ENCODE results near the gene CDKN1B. TPM values are rescaled to one million over a fixed set of nuclear protein-coding genes. Genes with fewer than 3 reads are reported as not detected.

CDKN1B gene
- total RNA-seq, 8 experiments from 2014 or later: 16.6 to 89.8 (median 68.6) TPM

- WGBS, 10 experiments: 0 to 55% (median 0%) methylated on average over 1 to 4 of the region's 4 CpGs
- peaks cover 26 to 30% of the 10 kb centered on the region in 2 donors for H3K4me1 ChIP-seq (replicated peaks in 1 of 2)
- H3K27ac ChIP-seq: peak overlapping the region; percentile 83 to 89
- in situ Hi-C loops (cut with MboI; ENCODE audit: low pct_unique_long_range_greater_than_20kb in 2 of 9, low sequenced_read_pairs in 9 of 9, unreplicated experiment in 9 of 9): loop anchor here in 2 of 9 experiments (25.0 kb wide), 2 partner anchors 298 to 323 kb away; partner anchors contain the start of genes BORCS5 (in 1 of the 2) and MANSC1 (in 1 of the 2)
- H3K4me3 ChIP-seq: peak overlapping the region; percentile 44 to 59 (median 53)
- ATAC-seq (replicated peaks in 6 of 8): peak in 5 of 8 experiments; percentile 78 to 83 (median 80)
Measured at GRCh38 chr12:12685305-12685704, 31.9 kb upstream of the CDKN1B start.

- no peak overlapping the region for H3K27ac ChIP-seq
- in situ Hi-C loops (cut with MboI; ENCODE audit: low pct_unique_long_range_greater_than_20kb in 2 of 9, low sequenced_read_pairs in 9 of 9, unreplicated experiment in 9 of 9): loop anchor here in 2 of 9 experiments (25.0 kb wide), 2 partner anchors 299 to 324 kb away; partner anchors contain the start of genes BORCS5 (in 1 of the 2) and MANSC1 (in 1 of the 2)
- no peak overlapping the region for H3K4me3 ChIP-seq
- peaks cover 18 to 24% of the 10 kb centered on the region in 2 donors for H3K4me1 ChIP-seq (replicated peaks in 1 of 2)
- WGBS, 10 experiments: 100% methylated on average over 1 of the region's 1 CpG; no CpG with 5 or more reads in 6 of the 10 experiments
- ATAC-seq (replicated peaks in 6 of 8): no peak
Measured at GRCh38 chr12:12686472-12686871, 30.7 kb upstream of the CDKN1B start.

- H3K4me3 ChIP-seq: no peak overlapping the region
- H3K27ac ChIP-seq: no peak overlapping the region
- ATAC-seq (replicated peaks in 6 of 8): no peak
- in situ Hi-C loops (cut with MboI; ENCODE audit: low pct_unique_long_range_greater_than_20kb in 2 of 9, low sequenced_read_pairs in 9 of 9, unreplicated experiment in 9 of 9): loop anchor here in 2 of 9 experiments (25.0 kb wide), 2 partner anchors 300 to 325 kb away; partner anchors contain the start of genes BORCS5 (in 1 of the 2) and MANSC1 (in 1 of the 2)
- peaks cover 14 to 23% of the 10 kb centered on the region in 2 donors for H3K4me1 ChIP-seq (replicated peaks in 1 of 2)
Measured at GRCh38 chr12:12686925-12687324, 30.2 kb upstream of the CDKN1B start.

- peaks cover 12 to 16% of the 10 kb centered on the region in 2 donors for H3K4me1 ChIP-seq (replicated peaks in 1 of 2)
- 44 to 100% (median 98%) methylated on average over 1 to 5 of the region's 5 CpGs; no CpG with 5 or more reads in 1 of the 10 experiments for WGBS, 10 experiments
- no peak overlapping the region for H3K27ac ChIP-seq
- no peak overlapping the region for H3K4me3 ChIP-seq
- ATAC-seq (replicated peaks in 6 of 8): no peak
- in situ Hi-C loops (cut with MboI; ENCODE audit: low pct_unique_long_range_greater_than_20kb in 2 of 9, low sequenced_read_pairs in 9 of 9, unreplicated experiment in 9 of 9): loop anchor here in 2 of 9 experiments (25.0 kb wide), 2 partner anchors 302 to 327 kb away; partner anchors contain the start of genes BORCS5 (in 1 of the 2) and MANSC1 (in 1 of the 2)
Measured at GRCh38 chr12:12689647-12690300, 27.4 kb upstream of the CDKN1B start.

- in situ Hi-C loops (cut with MboI; ENCODE audit: low pct_unique_long_range_greater_than_20kb in 2 of 9, low sequenced_read_pairs in 9 of 9, unreplicated experiment in 9 of 9): loop anchor here in 2 of 9 experiments (25.0 kb wide), 2 partner anchors 304 to 329 kb away; partner anchors contain the start of genes BORCS5 (in 1 of the 2) and MANSC1 (in 1 of the 2)
Measured at GRCh38 chr12:12691549-12691948, 25.6 kb upstream of the CDKN1B start.

GRCh38 chr12:12693111-12693671, 24.0 kb upstream of the CDKN1B start:
- in situ Hi-C loops (cut with MboI; ENCODE audit: low pct_unique_long_range_greater_than_20kb in 2 of 9, low sequenced_read_pairs in 9 of 9, unreplicated experiment in 9 of 9): loop anchor here in 2 of 9 experiments (25.0 kb wide), 2 partner anchors 306 to 331 kb away; partner anchors contain the start of genes BORCS5 (in 1 of the 2) and MANSC1 (in 1 of the 2)
- WGBS, 10 experiments: 40 to 82% (median 67%) methylated on average over 1 to 3 of the region's 3 CpGs; no CpG with 5 or more reads in 5 of the 10 experiments
- ATAC-seq (replicated peaks in 6 of 8): peak in 2 of 8 experiments; percentile 7 to 18
- Histone ChIP-seq H3K27ac (no peak overlapping the region), H3K4me1 (replicated peaks in 1 of 2) (peaks cover 5 to 6% of the 10 kb centered on the region in 2 donors), H3K4me3 (no peak overlapping the region)

More at GRCh38 chr12:12691549-12691948, 25.6 kb upstream of the CDKN1B start:
- Histone ChIP-seq H3K27ac (no peak overlapping the region), H3K4me3 (no peak overlapping the region), H3K4me1 (replicated peaks in 1 of 2) (no peaks in the 10 kb centered on the region)
- no peak for ATAC-seq (replicated peaks in 6 of 8)
- 40 to 96% (median 85%) methylated on average over 1 to 2 of the region's 2 CpGs; no CpG with 5 or more reads in 2 of the 10 experiments for WGBS, 10 experiments

- WGBS, 10 experiments: 0 to 7% (median 2%) methylated on average over 3 to 29 of the region's 29 CpGs
- peak; percentile 89 to 98 (median 95) for ATAC-seq (replicated peaks in 6 of 8)
Measured at GRCh38 chr12:12696562-12697383, 20.4 kb upstream of the CDKN1B start.

GRCh38 chr12:12699345-12699744, 17.8 kb upstream of the CDKN1B start:
- no peak for ATAC-seq (replicated peaks in 6 of 8)
- Histone ChIP-seq H3K4me1 (replicated peaks in 1 of 2) (peaks cover 5 to 6% of the 10 kb centered on the region in 2 donors), H3K27ac (no peak overlapping the region), H3K4me3 (no peak overlapping the region)
- 0 to 80% (median 45%) methylated on average over 1 of the region's 1 CpG; no CpG with 5 or more reads in 4 of the 10 experiments for WGBS, 10 experiments
- in situ Hi-C loops (cut with MboI; ENCODE audit: low pct_unique_long_range_greater_than_20kb in 2 of 9, low sequenced_read_pairs in 9 of 9, unreplicated experiment in 9 of 9): loop anchor here in 2 of 9 experiments (25.0 kb wide), 2 partner anchors 312 to 337 kb away; partner anchors contain the start of genes BORCS5 (in 1 of the 2) and MANSC1 (in 1 of the 2)

More at GRCh38 chr12:12696562-12697383, 20.4 kb upstream of the CDKN1B start:
- in situ Hi-C loops (cut with MboI; ENCODE audit: low pct_unique_long_range_greater_than_20kb in 2 of 9, low sequenced_read_pairs in 9 of 9, unreplicated experiment in 9 of 9): loop anchor here in 2 of 9 experiments (25.0 kb wide), 2 partner anchors 309 to 334 kb away; partner anchors contain the start of genes BORCS5 (in 1 of the 2) and MANSC1 (in 1 of the 2)
- H3K27ac ChIP-seq: peak overlapping the region; percentile 93
- H3K4me1 ChIP-seq (replicated peaks in 1 of 2): peaks cover 5 to 6% of the 10 kb centered on the region in 2 donors
- H3K4me3 ChIP-seq: peak overlapping the region; percentile 53 to 91 (median 84)

- Histone ChIP-seq H3K4me1 (replicated peaks in 1 of 2) (peaks cover 5 to 6% of the 10 kb centered on the region in 2 donors), H3K4me3 (no peak overlapping the region), H3K27ac (no peak overlapping the region)
- no peak for ATAC-seq (replicated peaks in 6 of 8)
- in situ Hi-C loops (cut with MboI; ENCODE audit: low pct_unique_long_range_greater_than_20kb in 2 of 9, low sequenced_read_pairs in 9 of 9, unreplicated experiment in 9 of 9): loop anchor here in 6 of 9 experiments (10.0 to 25.0 kb wide), 5 partner anchors 188 to 1113 kb away; partner anchors contain the start of genes BORCS5 (in 2 of the 6) and MANSC1 (in 2 of the 6)
Measured at GRCh38 chr12:12700254-12700653, 16.9 kb upstream of the CDKN1B start.

GRCh38 chr12:12701457-12701856, 15.7 kb upstream of the CDKN1B start:
- in situ Hi-C loops (cut with MboI; ENCODE audit: low pct_unique_long_range_greater_than_20kb in 2 of 9, low sequenced_read_pairs in 9 of 9, unreplicated experiment in 9 of 9): loop anchor here in 6 of 9 experiments (10.0 to 25.0 kb wide), 5 partner anchors 189 to 1114 kb away; partner anchors contain the start of genes BORCS5 (in 2 of the 6) and MANSC1 (in 2 of the 6)
- H3K4me1 ChIP-seq (replicated peaks in 1 of 2): peaks cover 5 to 6% of the 10 kb centered on the region in 2 donors
- 80 to 100% (median 93%) methylated on average over 1 to 3 of the region's 3 CpGs for WGBS, 10 experiments

GRCh38 chr12:12704593-12705230, 12.5 kb upstream of the CDKN1B start:
- WGBS, 10 experiments: 4 to 71% (median 24%) methylated on average over 2 to 7 of the region's 7 CpGs; no CpG with 5 or more reads in 1 of the 10 experiments
- ATAC-seq (replicated peaks in 6 of 8): peak; percentile 93 to 100 (median 100)
- no peaks in the 10 kb centered on the region for H3K4me1 ChIP-seq (replicated peaks in 1 of 2)
- no peak overlapping the region for H3K4me3 ChIP-seq
- in situ Hi-C loops (cut with MboI; ENCODE audit: low pct_unique_long_range_greater_than_20kb in 2 of 9, low sequenced_read_pairs in 9 of 9, unreplicated experiment in 9 of 9): loop anchor here in 6 of 9 experiments (10.0 to 25.0 kb wide), 5 partner anchors 192 to 1117 kb away; partner anchors contain the start of genes BORCS5 (in 2 of the 6) and MANSC1 (in 2 of the 6)
- H3K27ac ChIP-seq: no peak overlapping the region

More at GRCh38 chr12:12701457-12701856, 15.7 kb upstream of the CDKN1B start:
- H3K27ac ChIP-seq: no peak overlapping the region
- H3K4me3 ChIP-seq: no peak overlapping the region
- no peak for ATAC-seq (replicated peaks in 6 of 8)

Measured in motor neuron (in vitro differentiated cells).